ENCODE measurements around the gene RAPGEF4. TPM values are rescaled to one million over a fixed set of nuclear protein-coding genes. Genes with fewer than 3 reads are reported as not detected.

RAPGEF4 gene
- total RNA-seq, 1 experiment from 2014 or later = 1.4 TPM

DNA sequence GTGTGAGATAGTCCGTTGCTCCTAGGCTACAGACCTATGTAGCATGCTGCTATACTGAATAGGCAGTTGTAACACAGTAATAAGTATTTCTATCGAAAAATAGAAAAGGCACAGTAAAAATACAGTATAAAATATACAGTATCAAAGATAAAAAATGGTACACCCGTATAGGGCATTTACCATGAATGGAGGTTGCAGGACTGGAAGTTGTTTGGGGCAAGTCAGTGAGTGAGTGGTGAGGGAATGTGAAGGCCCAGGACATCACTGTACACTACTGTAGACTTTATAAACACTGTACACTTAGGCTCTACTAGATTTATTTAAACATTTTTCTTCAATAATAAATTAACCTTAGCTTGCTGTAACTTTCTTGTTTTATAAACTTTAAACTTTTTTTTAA is 343.5 kb downstream of the RAPGEF4 start:
- H3K9ac ChIP-seq (ENCODE audit: extremely low read depth, insufficient read length, low read length) = no peak overlapping the region
- H3K18ac ChIP-seq (ENCODE audit: insufficient read length, low read depth, low read length) = no peak overlapping the region
- H3K36me3 Mint-ChIP-seq (ENCODE audit: insufficient read depth in 1 of 3, low read depth in 3 of 3) = 0 out of 7 replicates have a peak, but pooled peaks cover 0 to 2% (median 0%) of the 10 kb centered on the region in 3 experiments
- no peak overlapping the region for H3K23ac ChIP-seq (ENCODE audit: insufficient read length, low read depth, low read length)
- no peak overlapping the region for H3K4me3 Mint-ChIP-seq
- H3K4me1 ChIP-seq (ENCODE audit: insufficient read depth, low read length) = 0 out of 2 replicates have a peak, but pooled peaks cover 2% of the 10 kb centered on the region
- no peak overlapping the region for H4K91ac ChIP-seq (ENCODE audit: insufficient read length, low read depth, low read length)
- no peak overlapping the region for H2AFZ ChIP-seq (ENCODE audit: low read length)
- H3K4me1 Mint-ChIP-seq = peaks cover 13 to 16% of the 10 kb centered on the region in 2 experiments
- no peak overlapping the region for H4K8ac ChIP-seq (replicated peaks; ENCODE audit: insufficient read length, low read depth, low read length)
- H4K5ac ChIP-seq (ENCODE audit: insufficient read length, low read depth, low read length) = no peak overlapping the region
- H3K79me1 ChIP-seq (ENCODE audit: insufficient read depth, low read depth, low read length, poor library complexity, severe bottlenecking) = peaks cover 3% of the 10 kb centered on the region
- H3K9me3 ChIP-seq (ENCODE audit: control insufficient read depth, low read depth, low read length) = no peaks in the 10 kb centered on the region
- no peak overlapping the region for H3K27ac ChIP-seq (ENCODE audit: insufficient read length, low read depth, low read length)
- DNase-seq = no peak
- no peak overlapping the region for H3T11ph ChIP-seq (ENCODE audit: low read length)
- no peak overlapping the region for H3K4me2 ChIP-seq (ENCODE audit: insufficient read depth, insufficient read length, low read length)
- H3K27me3 Mint-ChIP-seq (ENCODE audit: low read depth) = peaks cover 10% of the 10 kb centered on the region
- H2BK120ac ChIP-seq (ENCODE audit: low read depth, low read length, poor library complexity, severe bottlenecking) = no peak overlapping the region
- H2BK5ac ChIP-seq (ENCODE audit: insufficient read length, low read length) = no peak overlapping the region
- TF ChIP-seq, protein P1, sequence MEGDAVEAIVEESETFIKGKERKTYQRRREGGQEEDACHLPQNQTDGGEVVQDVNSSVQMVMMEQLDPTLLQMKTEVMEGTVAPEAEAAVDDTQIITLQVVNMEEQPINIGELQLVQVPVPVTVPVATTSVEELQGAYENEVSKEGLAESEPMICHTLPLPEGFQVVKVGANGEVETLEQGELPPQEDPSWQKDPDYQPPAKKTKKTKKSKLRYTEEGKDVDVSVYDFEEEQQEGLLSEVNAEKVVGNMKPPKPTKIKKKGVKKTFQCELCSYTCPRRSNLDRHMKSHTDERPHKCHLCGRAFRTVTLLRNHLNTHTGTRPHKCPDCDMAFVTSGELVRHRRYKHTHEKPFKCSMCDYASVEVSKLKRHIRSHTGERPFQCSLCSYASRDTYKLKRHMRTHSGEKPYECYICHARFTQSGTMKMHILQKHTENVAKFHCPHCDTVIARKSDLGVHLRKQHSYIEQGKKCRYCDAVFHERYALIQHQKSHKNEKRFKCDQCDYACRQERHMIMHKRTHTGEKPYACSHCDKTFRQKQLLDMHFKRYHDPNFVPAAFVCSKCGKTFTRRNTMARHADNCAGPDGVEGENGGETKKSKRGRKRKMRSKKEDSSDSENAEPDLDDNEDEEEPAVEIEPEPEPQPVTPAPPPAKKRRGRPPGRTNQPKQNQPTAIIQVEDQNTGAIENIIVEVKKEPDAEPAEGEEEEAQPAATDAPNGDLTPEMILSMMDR (conservative IDR thresholded peaks at IDR 0.05) = no peak
- H3K27me3 ChIP-seq (ENCODE audit: insufficient read depth, low read length) = no peaks in the 10 kb centered on the region
- H4K20me1 ChIP-seq (ENCODE audit: control insufficient read depth, insufficient read depth, insufficient read length) = no peaks in the 10 kb centered on the region
- H2BK20ac ChIP-seq (ENCODE audit: low read depth, low read length, poor library complexity, severe bottlenecking) = no peak overlapping the region
- H2BK15ac ChIP-seq (ENCODE audit: low read depth, low read length) = no peak overlapping the region
- peaks cover 7% of the 10 kb centered on the region for H3K23me2 ChIP-seq (ENCODE audit: insufficient read length, low read depth, low read length, poor library complexity, severe bottlenecking)
- no peak overlapping the region for H3K27ac Mint-ChIP-seq
- H2AK5ac ChIP-seq (ENCODE audit: insufficient read length, low read length) = no peak overlapping the region
- no peaks in the 10 kb centered on the region; a peak in 1 of 5 replicates for H3K9me3 Mint-ChIP-seq
- no peak overlapping the region for H2BK12ac ChIP-seq (ENCODE audit: insufficient read length, low read depth, low read length)
- H3K56ac ChIP-seq (ENCODE audit: insufficient read length, low read depth, low read length) = no peak overlapping the region
- H3K14ac ChIP-seq (ENCODE audit: insufficient read depth, low read length) = no peak overlapping the region
- no peak overlapping the region for H3K4ac ChIP-seq (ENCODE audit: low read depth, low read length)
- 0 out of 2 replicates have a peak, but pooled peaks cover 2% of the 10 kb centered on the region for H3K79me2 ChIP-seq (ENCODE audit: insufficient read depth, low read length)
- no CpG with 5 or more reads among the region's 3 CpGs for WGBS (ENCODE audit: extremely low coverage, insufficient read length, low lambda C conversion rate)
